ENCODE results near the gene CKM.
A peak's percentile ranks its signal among the peaks of the same experiment; 100 is the strongest.

The CKM gene

GRCh38 chr19:45333609-45334303 is 11.1 kb upstream of the CKM start:
- H3K9me3 ChIP-seq (ENCODE audit: severe bottlenecking) = no peaks in the 10 kb centered on the region
- H3K4me3 ChIP-seq (ENCODE audit: low read depth, low read length) = no peak overlapping the region
- no peaks in the 10 kb centered on the region for H3K27me3 ChIP-seq (ENCODE audit: insufficient read depth, low read depth, severe bottlenecking)
- no peak for DNase-seq
- TF ChIP-seq CTCF (IDR thresholded peaks at IDR 0.05; ENCODE audit: low read depth, low read length) = no peak
- H3K27ac ChIP-seq = no peak overlapping the region
- H3K36me3 ChIP-seq = no peaks in the 10 kb centered on the region

- no peak for TF ChIP-seq CTCF (IDR thresholded peaks at IDR 0.05; ENCODE audit: low read depth, low read length)
- H3K36me3 ChIP-seq = no peaks in the 10 kb centered on the region
- no peak for DNase-seq
- no peak overlapping the region for H3K27ac ChIP-seq
- H3K9me3 ChIP-seq (ENCODE audit: severe bottlenecking) = no peaks in the 10 kb centered on the region
- no peak overlapping the region for H3K4me3 ChIP-seq (ENCODE audit: low read depth, low read length)
- no peaks in the 10 kb centered on the region for H3K27me3 ChIP-seq (ENCODE audit: insufficient read depth, low read depth, severe bottlenecking)
Observed at GRCh38 chr19:45331411-45331810, 8.7 kb upstream of the CKM start.

DNA sequence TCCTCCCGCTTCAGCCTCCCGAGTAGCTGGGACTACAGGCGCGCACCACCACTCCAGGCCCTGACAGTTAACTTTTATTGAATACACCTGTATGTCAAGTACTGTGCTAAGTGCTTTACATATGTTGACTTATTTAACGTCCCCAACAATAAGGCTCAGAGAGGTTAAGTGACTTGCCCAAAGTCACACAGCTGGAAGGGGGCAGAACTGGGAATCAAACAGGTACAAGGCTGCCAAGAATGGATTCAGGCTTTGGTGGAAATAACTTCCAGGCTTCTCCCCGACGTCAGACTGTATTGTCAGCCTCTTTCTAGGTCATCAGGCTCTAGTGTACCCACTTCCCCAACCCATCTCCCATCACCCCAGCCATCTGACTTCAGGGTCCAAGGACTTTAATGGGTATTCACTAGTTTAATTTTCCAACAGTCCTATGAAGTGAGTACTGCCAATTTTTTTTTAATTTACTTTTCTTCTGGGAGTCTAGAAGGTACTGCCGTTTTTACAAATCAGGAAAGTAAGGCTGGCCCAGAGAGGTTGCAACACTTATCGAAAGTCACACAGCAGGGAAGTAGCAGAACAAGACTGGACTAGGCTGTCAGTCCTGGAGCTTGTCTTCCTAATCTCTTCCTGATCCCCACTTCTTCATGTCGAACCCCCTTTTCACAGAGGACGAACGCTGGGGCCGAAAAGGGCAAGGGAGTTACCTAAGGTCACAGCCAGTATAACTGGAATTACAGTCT is 4.9 kb upstream of the CKM start:
- Histone ChIP-seq H3K4me3 (ENCODE audit: low read depth, low read length) (no peak overlapping the region), H3K36me3 (no peaks in the 10 kb centered on the region), H3K9me3 (ENCODE audit: severe bottlenecking) (no peaks in the 10 kb centered on the region), H3K27me3 (ENCODE audit: insufficient read depth, low read depth, severe bottlenecking) (no peaks in the 10 kb centered on the region), H3K27ac (no peak overlapping the region)
- no peak for DNase-seq
- no peak for TF ChIP-seq CTCF (IDR thresholded peaks at IDR 0.05; ENCODE audit: low read depth, low read length)

DNA sequence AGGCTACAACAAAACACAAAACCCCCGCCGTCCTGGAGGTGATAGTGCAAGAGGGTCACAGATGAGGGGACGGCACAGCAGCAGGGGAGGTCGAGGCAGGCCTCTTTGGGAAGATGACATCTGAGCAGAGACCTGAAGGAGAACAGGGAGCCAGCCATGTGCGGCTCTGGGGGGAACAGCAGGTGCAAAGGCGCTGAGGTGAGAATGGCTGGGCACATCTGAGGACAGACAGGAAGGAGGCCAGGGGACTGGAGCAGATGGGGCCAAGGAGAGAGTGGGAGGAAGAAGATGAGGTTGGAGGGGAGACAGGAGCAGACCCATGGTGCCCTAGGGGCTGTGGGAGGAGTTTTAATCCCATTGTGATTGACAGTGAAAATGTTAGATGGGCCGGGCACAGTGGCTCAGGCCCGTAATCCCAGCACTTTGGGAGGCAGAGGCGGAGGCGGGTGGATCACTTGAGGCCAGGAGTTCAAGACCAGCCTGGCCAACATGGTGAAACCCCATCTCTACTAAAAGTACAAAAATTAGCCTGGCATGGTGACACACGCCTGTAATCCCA is 1.8 kb upstream of the CKM start:
- no peak overlapping the region for H3K27ac ChIP-seq
- H3K9me3 ChIP-seq (ENCODE audit: severe bottlenecking) = no peaks in the 10 kb centered on the region
- H3K36me3 ChIP-seq = no peaks in the 10 kb centered on the region
- H3K27me3 ChIP-seq (ENCODE audit: insufficient read depth, low read depth, severe bottlenecking) = no peaks in the 10 kb centered on the region
- no peak for TF ChIP-seq CTCF (IDR thresholded peaks at IDR 0.05; ENCODE audit: low read depth, low read length)
- no peak overlapping the region for H3K4me3 ChIP-seq (ENCODE audit: low read depth, low read length)
- DNase-seq = peak; percentile 37

- Histone ChIP-seq H3K36me3 (no peaks in the 10 kb centered on the region), H3K27ac (no peak overlapping the region), H3K27me3 (ENCODE audit: insufficient read depth, low read depth, severe bottlenecking) (no peaks in the 10 kb centered on the region), H3K9me3 (ENCODE audit: severe bottlenecking) (no peaks in the 10 kb centered on the region), H3K4me3 (ENCODE audit: low read depth, low read length) (no peak overlapping the region)
- no peak for DNase-seq
- TF ChIP-seq CTCF (IDR thresholded peaks at IDR 0.05; ENCODE audit: low read depth, low read length) = no peak
Observed at GRCh38 chr19:45323671-45324081, 1.0 kb upstream of the CKM start.
